ENCODE measurements around the gene XG.

DNA sequence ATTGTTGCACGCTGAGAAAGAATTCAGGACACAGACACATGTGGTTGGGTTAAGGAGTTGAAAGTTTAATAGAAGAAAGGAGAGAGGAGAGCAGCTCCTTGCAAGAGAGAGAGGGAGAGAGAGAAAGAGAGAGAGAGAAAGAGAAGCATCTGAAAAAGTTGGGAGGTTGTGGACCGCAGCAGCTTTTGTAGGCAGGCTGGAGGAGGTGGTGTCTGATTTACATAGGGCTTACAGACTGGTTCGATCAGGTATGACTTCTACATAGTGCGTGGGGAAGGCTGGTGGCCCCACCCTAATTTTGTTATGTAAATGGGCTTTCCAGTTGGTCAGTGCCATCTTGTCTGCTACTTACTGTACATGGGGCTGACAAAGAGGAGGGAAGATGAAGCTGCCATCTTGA lies 49.4 kb downstream of the XG start:
- TF ChIP-seq POLR2A (IDR thresholded peaks at IDR 0.05; ENCODE audit: extremely low read depth, insufficient read length) (no peak), CTCF (IDR thresholded peaks at IDR 0.05; ENCODE audit: low read depth, low read length) (no peak)
